HAP-1 (cell line): ENCODE results near the gene IPO4.
A peak's percentile ranks its signal among the peaks of the same experiment; 100 is the strongest.

Experiments
- DNase-seq, 2 experiments: peaks; one replicate each; pipeline ENCODE4 v3.0.0-alpha.2; 2016 to 2020; ENCODE audit warnings: low spot score in 2 of 2
- H3K27me3 ChIP-seq: fragments of 250-450 bp; sonication (Bioruptor Pico); 2 replicates; pipeline ENCODE4 v1.5.1; 2020; ENCODE audit warnings: low read depth, mild to moderate bottlenecking, moderate library complexity
- H3K36me3 ChIP-seq: fragments of 250-450 bp; sonication (Bioruptor Pico); replicated peaks from 2 replicates; pipeline ENCODE4 v1.5.1; 2020; ENCODE audit warnings: mild to moderate bottlenecking
- H3K4me1 ChIP-seq: fragments of 250-450 bp; sonication (Bioruptor Pico); 2 replicates; pipeline ENCODE4 v1.5.1; 2020; ENCODE audit warnings: mild to moderate bottlenecking
- H3K4me3 ChIP-seq: fragments of 250-450 bp; sonication (Bioruptor Pico); 2 replicates; pipeline ENCODE4 v1.5.1; 2020; ENCODE audit warnings: mild to moderate bottlenecking, moderate library complexity
- H3K9me3 ChIP-seq: fragments of 250-450 bp; sonication (Bioruptor Pico); 2 replicates; pipeline ENCODE4 v1.5.1; 2020; ENCODE audit warnings: mild to moderate bottlenecking, moderate library complexity
- in situ Hi-C: fragments of 300-500 bp; cut with MboI; formaldehyde crosslinking; loops from 3 replicates; pipeline ENCODE4 v1.14.3; 2020; ENCODE audit warnings: low sequenced_read_pairs, inconsistent platforms, mixed read lengths

IPO4 gene

GRCh38 chr14:24160850-24161804 is 27.5 kb downstream of the IPO4 start, which contains the start of gene IRF9:
IRF9 (plus strand) TSS chr14:24161265; CDS start chr14:24162145, 880 bp downstream.
- Histone ChIP-seq H3K9me3 (no peaks in the 10 kb centered on the region), H3K27me3 (no peaks in the 10 kb centered on the region), H3K4me3 (peak within 1 kb of the TSS; percentile 1; the same call in 1 of the 2 replicates), H3K4me1 (peaks cover 5% of the 10 kb centered on the region; the same call in 1 of the 2 replicates), H3K36me3 (peaks cover 66% of the 10 kb centered on the region)
- in situ Hi-C loops = no loop called here
- peak; percentile 92 to 98 for DNase-seq

- DNase-seq = no peak
- Histone ChIP-seq H3K27me3 (no peaks in the 10 kb centered on the region), H3K4me1 (peaks cover 5% of the 10 kb centered on the region; the same call in 1 of the 2 replicates), H3K36me3 (peaks cover 67% of the 10 kb centered on the region), H3K4me3 (no peak overlapping the region), H3K9me3 (no peaks in the 10 kb centered on the region)
- in situ Hi-C loops = no loop called here
Observed at GRCh38 chr14:24160499-24160849, 28.1 kb downstream of the IPO4 start.

- DNase-seq = no peak
- in situ Hi-C loops = no loop called here
- Histone ChIP-seq H3K36me3 (peaks cover 67% of the 10 kb centered on the region), H3K4me1 (peaks cover 5% of the 10 kb centered on the region; the same call in 1 of the 2 replicates), H3K9me3 (no peaks in the 10 kb centered on the region), H3K27me3 (no peaks in the 10 kb centered on the region), H3K4me3 (no peak overlapping the region)
Observed at GRCh38 chr14:24159777-24160498, 28.7 kb downstream of the IPO4 start.

- Histone ChIP-seq H3K4me3 (no peak overlapping the region), H3K27me3 (no peaks in the 10 kb centered on the region), H3K9me3 (no peaks in the 10 kb centered on the region), H3K36me3 (peaks cover 71% of the 10 kb centered on the region), H3K4me1 (peaks cover 5% of the 10 kb centered on the region; the same call in 1 of the 2 replicates)
- in situ Hi-C loops = no loop called here
- DNase-seq = no peak
Observed at GRCh38 chr14:24157331-24157730, 31.3 kb downstream of the IPO4 start.

GRCh38 chr14:24156840-24157239 is 31.8 kb downstream of the IPO4 start:
- Histone ChIP-seq H3K36me3 (peaks cover 72% of the 10 kb centered on the region), H3K27me3 (no peaks in the 10 kb centered on the region), H3K9me3 (no peaks in the 10 kb centered on the region), H3K4me1 (peaks cover 5% of the 10 kb centered on the region; the same call in 1 of the 2 replicates), H3K4me3 (no peak overlapping the region)
- in situ Hi-C loops = no loop called here
- no peak for DNase-seq

- DNase-seq = no peak
- no peaks in the 10 kb centered on the region for H3K27me3 ChIP-seq
- no peaks in the 10 kb centered on the region for H3K9me3 ChIP-seq
- in situ Hi-C loops = no loop called here
- H3K4me3 ChIP-seq = no peak overlapping the region
- H3K36me3 ChIP-seq = peaks cover 80% of the 10 kb centered on the region
- no peaks in the 10 kb centered on the region for H3K4me1 ChIP-seq
Observed at GRCh38 chr14:24155100-24155499, 33.5 kb downstream of the IPO4 start.

GRCh38 chr14:24151404-24152080 is 37.1 kb downstream of the IPO4 start:
- Histone ChIP-seq H3K36me3 (peaks cover 77% of the 10 kb centered on the region), H3K27me3 (no peaks in the 10 kb centered on the region)
- no peak for DNase-seq

GRCh38 chr14:24150993-24151392 is 37.6 kb downstream of the IPO4 start:
- Histone ChIP-seq H3K27me3 (no peaks in the 10 kb centered on the region), H3K9me3 (no peaks in the 10 kb centered on the region), H3K36me3 (peaks cover 72% of the 10 kb centered on the region), H3K4me1 (peaks cover 5% of the 10 kb centered on the region), H3K4me3 (no peak overlapping the region)
- DNase-seq = no peak
- in situ Hi-C loops = no loop called here

More at GRCh38 chr14:24151404-24152080, 37.1 kb downstream of the IPO4 start:
- Histone ChIP-seq H3K4me1 (peaks cover 5% of the 10 kb centered on the region; the same call in 1 of the 2 replicates), H3K4me3 (no peak overlapping the region), H3K9me3 (no peaks in the 10 kb centered on the region)
- in situ Hi-C loops = no loop called here

GRCh38 chr14:24150567-24150966 is 38.0 kb downstream of the IPO4 start:
- Histone ChIP-seq H3K4me1 (peaks cover 10% of the 10 kb centered on the region), H3K27me3 (no peaks in the 10 kb centered on the region)
- in situ Hi-C loops = no loop called here

GRCh38 chr14:24150061-24150460 is 38.6 kb downstream of the IPO4 start:
- no peaks in the 10 kb centered on the region for H3K27me3 ChIP-seq
- in situ Hi-C loops = no loop called here
- no peak for DNase-seq
- no peaks in the 10 kb centered on the region for H3K9me3 ChIP-seq
- no peak overlapping the region for H3K4me3 ChIP-seq
- peaks cover 63% of the 10 kb centered on the region for H3K36me3 ChIP-seq
- H3K4me1 ChIP-seq = peaks cover 11% of the 10 kb centered on the region

More at GRCh38 chr14:24150567-24150966, 38.0 kb downstream of the IPO4 start:
- DNase-seq = no peak
- Histone ChIP-seq H3K36me3 (peaks cover 68% of the 10 kb centered on the region), H3K9me3 (no peaks in the 10 kb centered on the region), H3K4me3 (no peak overlapping the region)

GRCh38 chr14:24149302-24149969 is 39.2 kb downstream of the IPO4 start:
- Histone ChIP-seq H3K36me3 (peaks cover 62% of the 10 kb centered on the region), H3K4me1 (peaks cover 11% of the 10 kb centered on the region), H3K27me3 (no peaks in the 10 kb centered on the region), H3K9me3 (no peaks in the 10 kb centered on the region), H3K4me3 (no peak overlapping the region)
- no peak for DNase-seq
- in situ Hi-C loops = no loop called here

- in situ Hi-C loops = no loop called here
- Histone ChIP-seq H3K27me3 (no peaks in the 10 kb centered on the region), H3K4me1 (peaks cover 11% of the 10 kb centered on the region), H3K4me3 (peak overlapping the region; percentile 94), H3K9me3 (no peaks in the 10 kb centered on the region), H3K36me3 (peaks cover 62% of the 10 kb centered on the region)
- DNase-seq = no peak
Observed at GRCh38 chr14:24147761-24148428, 40.7 kb downstream of the IPO4 start.
